Heart left ventricle (tissue), 13 donors: Measurements from ENCODE around the gene COL23A1.

Experiments used
- POLR2A ChIP-seq, 2 donors: fragments of 450-650 bp; IDR thresholded peaks; one replicate each; pipeline ENCODE4 v1.6.1; 2017; ENCODE audit warnings: antibody characterized with exemption in 2 of 2, mild to moderate bottlenecking in 2 of 2, moderate library complexity in 2 of 2
- TF ChIP-seq, protein P1 (sequence below), 12 donors: fragments of 200-600 bp; sonication (generic) in 4 of 12; IDR thresholded peaks; one replicate each; pipeline versions ENCODE4 v1.5.0 to v1.8.0; 2018 to 2022; ENCODE audit warnings: antibody characterized with exemption in 12 of 12, mild to moderate bottlenecking in 5 of 12
- donor health status: ischemic (EF 13 %, LVEDD 7.1; RV severe dilation, severe dysfunction).
- donor health status: DM: no; HTN: yes; CAD: no.
- donor health status: DM: no; HTN: no; CAD: no.
- donor health status: ischemic (EF 25% LVEDD 6.9; RV normal size, moderate dysfunction).
- donor health status: ischemic (EF 25% LVEDD 5.7; RV mildly dilated, moderate dysfunction).
- donor health status: ischemic (EF 35%, LVEDD 5.7; RV mildly dilated, moderate dysfunction).
- donor health status: nonischemic (EF 11% LVEDD 7.7; RV severe dilation, severe dysfunction).
- donor health status: DM: yes; HTN: yes; CAD: no.
- donor health status: PGD.
- donor health status: ischemic (EF 29% LVEDD 5.4; RV normal size, mild dysfunction).
- donor health status: nonischemic (EF 23%, LVEDD 6.1; RV moderate dilation, normal function).

DNA sequence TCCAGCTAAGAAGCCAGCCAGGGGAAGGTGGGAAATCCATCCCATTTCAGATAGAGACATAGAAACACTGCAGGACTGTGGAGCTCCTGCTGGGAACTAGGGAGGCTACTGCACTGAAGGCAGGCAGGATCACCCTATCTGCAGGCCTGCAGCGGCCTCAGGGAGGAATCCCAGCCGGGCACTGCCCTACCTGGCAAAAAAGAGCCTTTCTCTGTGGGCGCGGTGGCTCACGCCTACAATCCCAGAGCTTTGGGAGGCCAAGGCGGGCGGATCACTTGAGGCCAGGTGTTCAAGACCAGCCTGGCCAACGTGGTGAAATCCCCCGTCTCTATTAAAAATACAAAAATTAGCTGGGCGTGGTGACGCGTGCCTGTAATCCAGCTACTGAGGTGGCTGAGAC, 286.2 kb downstream of the COL23A1 start:
- TF ChIP-seq, protein P1, sequence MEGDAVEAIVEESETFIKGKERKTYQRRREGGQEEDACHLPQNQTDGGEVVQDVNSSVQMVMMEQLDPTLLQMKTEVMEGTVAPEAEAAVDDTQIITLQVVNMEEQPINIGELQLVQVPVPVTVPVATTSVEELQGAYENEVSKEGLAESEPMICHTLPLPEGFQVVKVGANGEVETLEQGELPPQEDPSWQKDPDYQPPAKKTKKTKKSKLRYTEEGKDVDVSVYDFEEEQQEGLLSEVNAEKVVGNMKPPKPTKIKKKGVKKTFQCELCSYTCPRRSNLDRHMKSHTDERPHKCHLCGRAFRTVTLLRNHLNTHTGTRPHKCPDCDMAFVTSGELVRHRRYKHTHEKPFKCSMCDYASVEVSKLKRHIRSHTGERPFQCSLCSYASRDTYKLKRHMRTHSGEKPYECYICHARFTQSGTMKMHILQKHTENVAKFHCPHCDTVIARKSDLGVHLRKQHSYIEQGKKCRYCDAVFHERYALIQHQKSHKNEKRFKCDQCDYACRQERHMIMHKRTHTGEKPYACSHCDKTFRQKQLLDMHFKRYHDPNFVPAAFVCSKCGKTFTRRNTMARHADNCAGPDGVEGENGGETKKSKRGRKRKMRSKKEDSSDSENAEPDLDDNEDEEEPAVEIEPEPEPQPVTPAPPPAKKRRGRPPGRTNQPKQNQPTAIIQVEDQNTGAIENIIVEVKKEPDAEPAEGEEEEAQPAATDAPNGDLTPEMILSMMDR (IDR thresholded peaks at IDR 0.05): no peak
- no peak for TF ChIP-seq POLR2A (IDR thresholded peaks at IDR 0.05)
